Measurements from ENCODE around the gene SIAH3. TPM values are rescaled to one million over a fixed set of nuclear protein-coding genes. Genes with fewer than 3 reads are reported as not detected.
A peak's percentile ranks its signal among the peaks of the same experiment; 100 is the strongest.

SIAH3 gene
- total RNA-seq, 1 donor from 2014 or later: not detected

DNA sequence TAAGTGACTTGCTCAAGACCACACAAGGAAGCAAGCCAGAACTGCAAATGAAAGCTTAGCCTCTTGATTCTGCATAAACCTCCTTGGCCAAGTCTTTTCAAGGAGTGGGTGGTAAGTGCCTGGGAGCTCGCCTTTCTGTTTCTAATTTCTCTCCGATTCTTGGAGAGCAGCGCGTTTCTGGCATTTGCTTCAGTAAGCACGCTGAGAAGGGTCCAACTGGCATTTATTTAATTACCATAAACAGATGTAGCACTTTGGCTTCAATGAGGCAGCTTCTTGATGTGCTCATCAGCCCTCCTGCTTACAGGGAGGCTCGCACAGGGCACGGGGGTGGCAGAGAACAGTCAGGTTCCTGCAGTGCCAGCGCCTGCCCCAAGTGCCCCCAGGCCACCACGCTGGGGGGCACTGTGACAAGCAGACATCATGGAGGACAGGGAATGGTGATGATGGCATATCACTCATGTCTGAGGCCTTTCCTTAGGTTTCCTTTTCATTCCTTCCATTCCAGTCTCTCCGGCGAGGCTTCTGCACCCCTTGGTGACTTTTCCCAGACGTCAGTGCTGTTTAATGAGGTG, 13.3 kb downstream of the SIAH3 start:
- Histone ChIP-seq H3K27me3 (ENCODE audit: low read depth) (no peaks in the 10 kb centered on the region), H3K9me3 (replicated peaks) (no peaks in the 10 kb centered on the region), H3K27ac (replicated peaks) (no peak overlapping the region), H3K36me3 (no peaks in the 10 kb centered on the region), H3K4me1 (peaks cover 10% of the 10 kb centered on the region), H3K4me3 (no peak overlapping the region)
- no peak for DNase-seq
- TF ChIP-seq, protein P1, sequence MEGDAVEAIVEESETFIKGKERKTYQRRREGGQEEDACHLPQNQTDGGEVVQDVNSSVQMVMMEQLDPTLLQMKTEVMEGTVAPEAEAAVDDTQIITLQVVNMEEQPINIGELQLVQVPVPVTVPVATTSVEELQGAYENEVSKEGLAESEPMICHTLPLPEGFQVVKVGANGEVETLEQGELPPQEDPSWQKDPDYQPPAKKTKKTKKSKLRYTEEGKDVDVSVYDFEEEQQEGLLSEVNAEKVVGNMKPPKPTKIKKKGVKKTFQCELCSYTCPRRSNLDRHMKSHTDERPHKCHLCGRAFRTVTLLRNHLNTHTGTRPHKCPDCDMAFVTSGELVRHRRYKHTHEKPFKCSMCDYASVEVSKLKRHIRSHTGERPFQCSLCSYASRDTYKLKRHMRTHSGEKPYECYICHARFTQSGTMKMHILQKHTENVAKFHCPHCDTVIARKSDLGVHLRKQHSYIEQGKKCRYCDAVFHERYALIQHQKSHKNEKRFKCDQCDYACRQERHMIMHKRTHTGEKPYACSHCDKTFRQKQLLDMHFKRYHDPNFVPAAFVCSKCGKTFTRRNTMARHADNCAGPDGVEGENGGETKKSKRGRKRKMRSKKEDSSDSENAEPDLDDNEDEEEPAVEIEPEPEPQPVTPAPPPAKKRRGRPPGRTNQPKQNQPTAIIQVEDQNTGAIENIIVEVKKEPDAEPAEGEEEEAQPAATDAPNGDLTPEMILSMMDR (IDR thresholded peaks at IDR 0.05; ENCODE audit: borderline replicate concordance): no peak
- intact Hi-C loops (cut with micrococcal nuclease): no loop called here

DNA sequence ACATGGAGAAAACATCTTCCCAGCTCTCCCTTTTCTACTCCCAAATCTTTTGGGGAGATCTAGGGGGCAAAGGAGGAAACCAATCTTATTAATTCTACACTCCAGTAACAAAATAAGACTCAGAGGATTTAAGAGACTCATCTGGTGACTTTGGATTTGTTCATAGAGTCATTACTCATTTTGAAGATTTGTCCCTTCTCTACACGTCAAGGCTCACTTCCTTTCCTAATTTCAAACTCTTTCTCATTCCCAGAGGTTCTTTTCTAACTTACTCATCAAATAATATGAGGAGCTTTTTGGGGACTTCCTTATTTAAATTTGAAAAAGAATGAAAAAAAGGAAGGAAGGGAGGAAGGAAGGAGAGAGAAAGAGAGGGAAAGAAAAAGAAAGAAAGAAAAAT, 14.4 kb downstream of the SIAH3 start:
- Histone ChIP-seq H3K4me3 (no peak overlapping the region), H3K9me3 (replicated peaks) (no peaks in the 10 kb centered on the region), H3K36me3 (no peaks in the 10 kb centered on the region), H3K27ac (replicated peaks) (no peak overlapping the region), H3K4me1 (peaks cover 10% of the 10 kb centered on the region), H3K27me3 (ENCODE audit: low read depth) (no peaks in the 10 kb centered on the region)
- intact Hi-C loops (cut with micrococcal nuclease): no loop called here
- TF ChIP-seq, protein P1 (IDR thresholded peaks at IDR 0.05; ENCODE audit: borderline replicate concordance): no peak
- no peak for DNase-seq

DNA sequence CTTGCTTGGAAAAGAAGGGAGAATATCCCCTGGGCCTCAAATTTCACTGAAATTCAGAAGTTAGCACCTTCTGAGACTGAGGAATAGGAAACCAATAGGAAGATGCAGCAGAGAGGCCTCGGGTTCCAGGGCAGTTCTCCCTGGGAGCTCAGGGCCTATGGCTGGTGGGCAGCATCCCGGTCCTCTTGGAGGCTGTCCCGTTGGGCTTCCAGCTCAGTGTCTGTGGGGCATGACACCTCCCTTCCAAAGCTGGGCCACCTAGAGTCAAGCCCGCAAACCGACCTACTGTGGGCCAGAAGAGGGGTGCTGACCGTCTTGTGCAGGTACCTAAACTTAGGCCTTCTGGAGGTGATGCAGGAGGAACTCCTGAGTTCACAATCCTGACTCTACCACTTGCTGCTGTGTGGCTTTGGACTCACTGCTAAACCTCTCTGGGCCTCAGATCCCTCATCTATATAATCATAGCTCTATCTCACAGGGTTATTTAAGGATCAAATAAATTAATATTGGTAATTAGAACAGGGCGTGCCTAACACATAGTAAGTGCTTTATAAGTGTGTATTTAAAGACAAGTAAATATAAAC, 17.1 kb downstream of the SIAH3 start:
- no peak overlapping the region for H3K27ac ChIP-seq (replicated peaks)
- intact Hi-C loops (cut with micrococcal nuclease): no loop called here

DNA sequence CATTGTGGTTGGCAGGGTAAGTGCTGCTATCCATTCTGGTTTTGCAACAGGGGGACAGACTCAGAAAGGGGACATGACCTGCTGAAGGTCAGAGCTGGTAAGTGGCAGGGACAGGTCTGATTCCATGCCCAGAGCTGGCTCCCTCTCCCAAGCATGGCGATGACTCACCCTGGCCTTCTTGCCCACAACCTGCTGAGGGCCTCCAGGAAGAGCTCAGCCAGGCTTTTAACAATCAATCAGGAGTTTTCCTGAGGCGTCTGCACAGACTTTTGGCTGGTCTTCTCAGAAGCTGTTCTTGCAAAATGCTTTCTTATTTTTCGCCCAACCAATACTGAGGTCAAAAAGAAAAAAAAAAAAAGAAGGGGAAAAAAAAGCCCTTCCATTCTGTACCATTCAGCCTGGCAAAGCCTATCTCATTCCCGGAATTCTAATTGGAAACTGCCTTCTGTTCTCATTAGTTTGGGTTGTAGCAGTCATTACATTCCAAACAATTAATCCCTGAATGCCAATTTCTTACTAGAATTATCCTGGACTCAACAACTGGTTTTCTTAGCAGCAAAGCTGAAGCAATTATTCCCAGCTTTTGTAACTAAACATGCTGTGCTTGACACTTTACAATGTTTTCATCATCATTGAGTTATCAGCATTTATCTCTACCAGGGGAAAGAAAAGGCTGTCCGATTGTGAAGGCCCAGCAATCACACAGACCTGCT, 17.7 kb downstream of the SIAH3 start:
- Histone ChIP-seq H3K9me3 (replicated peaks) (no peaks in the 10 kb centered on the region), H3K27me3 (ENCODE audit: low read depth) (no peaks in the 10 kb centered on the region), H3K27ac (replicated peaks) (peak overlapping the region; percentile 37), H3K4me1 (peaks cover 10% of the 10 kb centered on the region), H3K36me3 (no peaks in the 10 kb centered on the region), H3K4me3 (no peak overlapping the region)
- DNase-seq: peak; percentile 35
- intact Hi-C loops (cut with micrococcal nuclease): no loop called here
- TF ChIP-seq, protein P1 (IDR thresholded peaks at IDR 0.05; ENCODE audit: borderline replicate concordance): no peak

More for the DNA sequence above, 17.1 kb downstream of the SIAH3 start:
- no peak overlapping the region for H3K4me3 ChIP-seq
- H3K27me3 ChIP-seq (ENCODE audit: low read depth): no peaks in the 10 kb centered on the region
- DNase-seq: no peak
- TF ChIP-seq, protein P1 (IDR thresholded peaks at IDR 0.05; ENCODE audit: borderline replicate concordance): no peak
- no peaks in the 10 kb centered on the region for H3K9me3 ChIP-seq (replicated peaks)
- no peaks in the 10 kb centered on the region for H3K36me3 ChIP-seq
- H3K4me1 ChIP-seq: peaks cover 10% of the 10 kb centered on the region

DNA sequence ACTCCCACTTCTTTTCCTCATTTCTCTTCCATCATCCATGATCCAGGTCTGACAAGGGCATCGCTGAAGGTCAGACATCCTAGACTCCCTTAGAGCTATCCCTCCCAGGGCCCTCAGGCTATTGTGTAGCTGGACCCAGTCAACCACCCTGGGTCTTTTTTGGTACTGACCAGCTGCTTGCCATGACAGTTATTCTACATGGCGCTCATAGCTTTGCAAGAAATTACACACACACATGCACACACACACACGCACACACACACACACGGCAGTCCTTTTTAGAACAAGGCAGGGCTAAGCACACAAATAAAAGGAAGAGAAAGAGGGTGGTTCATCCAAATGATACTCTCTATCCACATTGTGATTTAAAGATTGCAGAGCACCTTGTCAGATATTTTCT, 18.3 kb downstream of the SIAH3 start:
- Histone ChIP-seq H3K4me1 (peaks cover 10% of the 10 kb centered on the region), H3K4me3 (no peak overlapping the region), H3K27me3 (ENCODE audit: low read depth) (no peaks in the 10 kb centered on the region), H3K9me3 (replicated peaks) (no peaks in the 10 kb centered on the region), H3K27ac (replicated peaks) (peak overlapping the region; percentile 37), H3K36me3 (no peaks in the 10 kb centered on the region)
- intact Hi-C loops (cut with micrococcal nuclease): no loop called here
- TF ChIP-seq, protein P1 (IDR thresholded peaks at IDR 0.05; ENCODE audit: borderline replicate concordance): no peak
- no peak for DNase-seq

Data from left ventricle myocardium inferior (tissue), 1 donor.